PFSK-1 (cell line): ENCODE measurements around the gene SOCS7.

Source experiments
- POLR2AphosphoS5 ChIP-seq: IDR thresholded peaks from 2 replicates; pipeline ENCODE4 v1.6.1; 2012; ENCODE audit warnings: low read depth, mild to moderate bottlenecking, control low read depth, low read length, moderate library complexity
- TAF1 ChIP-seq: IDR thresholded peaks from 2 replicates; pipeline ENCODE4 v1.6.1; 2012; ENCODE audit warnings: low read length, control low read depth, borderline replicate concordance; ENCODE audit not compliant: insufficient read depth
- TF ChIP-seq, protein P1 (sequence below), 2 experiments: IDR thresholded peaks; 2 replicates each; pipeline versions ENCODE4 v1.6.1 to v1.8.0; 2011 to 2012; ENCODE audit warnings: low read depth in 2 of 2, low read length in 2 of 2, control low read depth in 1 of 2, inconsistent platforms in 1 of 2, mild to moderate bottlenecking in 1 of 2, moderate library complexity in 1 of 2; ENCODE audit not compliant: insufficient read depth in 1 of 2

DNA sequence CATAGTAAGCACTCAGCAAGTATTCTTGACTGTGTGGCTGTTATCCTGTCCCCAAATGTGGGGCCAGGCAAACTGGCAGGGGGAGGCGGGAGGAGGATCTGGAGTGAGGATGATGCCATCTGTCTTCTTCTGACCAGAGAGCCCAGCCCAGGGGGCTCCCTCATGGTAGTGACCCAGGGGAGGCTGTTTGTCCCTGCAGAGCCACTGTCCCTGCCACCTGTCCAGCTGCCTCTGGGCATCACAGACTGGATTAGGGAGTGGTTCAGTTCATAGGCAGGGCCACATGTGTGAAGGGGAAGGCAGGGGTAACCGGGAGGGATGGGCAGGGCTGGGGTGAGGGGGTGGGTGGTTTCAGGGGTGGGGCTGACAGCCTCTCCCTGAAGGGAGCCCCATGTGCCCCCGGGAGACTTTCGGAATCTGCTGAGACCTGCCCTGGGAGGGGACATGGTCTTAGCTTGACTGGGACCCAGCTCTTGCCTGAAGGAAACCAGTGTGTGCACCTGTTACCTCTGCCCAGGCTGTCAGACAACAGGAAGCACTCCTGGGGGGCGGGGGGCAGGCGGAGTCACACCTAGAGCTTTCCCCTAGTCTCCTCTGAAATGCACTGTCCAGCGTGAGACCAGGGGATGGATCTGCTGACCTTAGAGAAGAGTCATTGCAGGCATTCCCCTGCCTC, 91.8 kb downstream of the SOCS7 start:
- TF ChIP-seq TAF1 (no peak), POLR2AphosphoS5 (no peak)
- TF ChIP-seq, protein P1, sequence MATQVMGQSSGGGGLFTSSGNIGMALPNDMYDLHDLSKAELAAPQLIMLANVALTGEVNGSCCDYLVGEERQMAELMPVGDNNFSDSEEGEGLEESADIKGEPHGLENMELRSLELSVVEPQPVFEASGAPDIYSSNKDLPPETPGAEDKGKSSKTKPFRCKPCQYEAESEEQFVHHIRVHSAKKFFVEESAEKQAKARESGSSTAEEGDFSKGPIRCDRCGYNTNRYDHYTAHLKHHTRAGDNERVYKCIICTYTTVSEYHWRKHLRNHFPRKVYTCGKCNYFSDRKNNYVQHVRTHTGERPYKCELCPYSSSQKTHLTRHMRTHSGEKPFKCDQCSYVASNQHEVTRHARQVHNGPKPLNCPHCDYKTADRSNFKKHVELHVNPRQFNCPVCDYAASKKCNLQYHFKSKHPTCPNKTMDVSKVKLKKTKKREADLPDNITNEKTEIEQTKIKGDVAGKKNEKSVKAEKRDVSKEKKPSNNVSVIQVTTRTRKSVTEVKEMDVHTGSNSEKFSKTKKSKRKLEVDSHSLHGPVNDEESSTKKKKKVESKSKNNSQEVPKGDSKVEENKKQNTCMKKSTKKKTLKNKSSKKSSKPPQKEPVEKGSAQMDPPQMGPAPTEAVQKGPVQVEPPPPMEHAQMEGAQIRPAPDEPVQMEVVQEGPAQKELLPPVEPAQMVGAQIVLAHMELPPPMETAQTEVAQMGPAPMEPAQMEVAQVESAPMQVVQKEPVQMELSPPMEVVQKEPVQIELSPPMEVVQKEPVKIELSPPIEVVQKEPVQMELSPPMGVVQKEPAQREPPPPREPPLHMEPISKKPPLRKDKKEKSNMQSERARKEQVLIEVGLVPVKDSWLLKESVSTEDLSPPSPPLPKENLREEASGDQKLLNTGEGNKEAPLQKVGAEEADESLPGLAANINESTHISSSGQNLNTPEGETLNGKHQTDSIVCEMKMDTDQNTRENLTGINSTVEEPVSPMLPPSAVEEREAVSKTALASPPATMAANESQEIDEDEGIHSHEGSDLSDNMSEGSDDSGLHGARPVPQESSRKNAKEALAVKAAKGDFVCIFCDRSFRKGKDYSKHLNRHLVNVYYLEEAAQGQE (IDR thresholded peaks at IDR 0.05; ENCODE audit: insufficient read depth in 1 of 2, low read depth in 2 of 2, low read length in 2 of 2) = no peak
